ENCODE results near the gene ST6GALNAC6.
"Not testable (repeated sequence)": the region's sequence is repeated elsewhere in the genome, so short reads cannot be mapped to it uniquely, and the experiment has no call there.

Gene ST6GALNAC6

DNA sequence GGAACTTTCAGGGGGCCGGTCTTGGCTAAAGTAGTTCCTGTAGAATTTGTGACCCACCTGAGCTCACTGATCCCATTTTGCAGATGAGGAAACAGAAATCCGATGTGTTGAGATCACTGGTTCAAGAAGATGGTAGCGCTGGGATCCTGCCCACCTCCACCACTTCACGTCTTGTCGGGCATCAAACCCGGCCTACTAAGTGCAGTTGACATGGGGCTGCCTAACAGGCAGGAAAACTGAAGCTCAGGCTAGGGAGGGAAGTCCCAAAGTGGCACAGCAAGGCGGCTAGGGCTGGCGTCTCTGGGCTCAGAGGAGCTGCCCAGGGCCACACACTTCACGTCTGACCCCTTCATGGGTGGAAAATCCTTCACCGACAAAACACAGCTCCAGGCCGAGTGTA, 44.4 kb downstream of the ST6GALNAC6 start:
- DNase-seq: peak in 1 of 4 experiments; percentile 34

DNA sequence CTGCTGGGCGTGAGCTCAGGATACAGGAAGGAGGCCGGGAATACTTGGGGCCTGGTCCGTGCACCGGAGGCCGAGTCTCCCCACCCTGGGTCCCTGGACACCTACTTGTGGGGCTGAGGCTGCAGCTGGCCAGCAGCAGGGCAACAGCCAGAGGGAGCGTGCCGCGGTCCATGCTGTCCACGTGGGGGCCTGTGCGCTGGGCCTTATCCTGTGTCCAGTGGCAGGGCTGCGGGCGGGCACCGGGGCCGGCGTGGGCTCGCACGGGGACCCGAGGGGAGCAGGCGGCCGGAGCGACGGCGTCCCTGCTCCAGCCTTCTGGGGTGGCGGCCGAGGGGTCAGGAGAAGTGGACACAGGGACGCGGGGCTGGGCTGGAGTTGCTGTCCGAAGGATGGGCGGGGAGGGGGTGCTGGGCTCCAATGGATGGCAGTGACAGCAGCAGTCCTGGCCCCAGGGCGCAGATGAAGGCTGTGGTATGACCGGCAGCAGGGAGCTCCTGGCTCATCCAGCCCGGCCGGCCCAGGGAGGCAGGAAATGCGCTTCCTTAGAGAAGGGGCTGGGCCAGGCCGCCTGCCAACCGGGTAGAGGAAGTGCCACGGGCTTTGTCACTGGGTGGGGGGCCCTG, 45.1 kb downstream of the ST6GALNAC6 start, which contains the start of gene ENG:
ENG (minus strand) TSS at position 475 of the 623 bp plus-strand sequence; CDS start at position 172, 303 bp downstream.
- peak; percentile 67 to 88 (median 79) for DNase-seq

DNA sequence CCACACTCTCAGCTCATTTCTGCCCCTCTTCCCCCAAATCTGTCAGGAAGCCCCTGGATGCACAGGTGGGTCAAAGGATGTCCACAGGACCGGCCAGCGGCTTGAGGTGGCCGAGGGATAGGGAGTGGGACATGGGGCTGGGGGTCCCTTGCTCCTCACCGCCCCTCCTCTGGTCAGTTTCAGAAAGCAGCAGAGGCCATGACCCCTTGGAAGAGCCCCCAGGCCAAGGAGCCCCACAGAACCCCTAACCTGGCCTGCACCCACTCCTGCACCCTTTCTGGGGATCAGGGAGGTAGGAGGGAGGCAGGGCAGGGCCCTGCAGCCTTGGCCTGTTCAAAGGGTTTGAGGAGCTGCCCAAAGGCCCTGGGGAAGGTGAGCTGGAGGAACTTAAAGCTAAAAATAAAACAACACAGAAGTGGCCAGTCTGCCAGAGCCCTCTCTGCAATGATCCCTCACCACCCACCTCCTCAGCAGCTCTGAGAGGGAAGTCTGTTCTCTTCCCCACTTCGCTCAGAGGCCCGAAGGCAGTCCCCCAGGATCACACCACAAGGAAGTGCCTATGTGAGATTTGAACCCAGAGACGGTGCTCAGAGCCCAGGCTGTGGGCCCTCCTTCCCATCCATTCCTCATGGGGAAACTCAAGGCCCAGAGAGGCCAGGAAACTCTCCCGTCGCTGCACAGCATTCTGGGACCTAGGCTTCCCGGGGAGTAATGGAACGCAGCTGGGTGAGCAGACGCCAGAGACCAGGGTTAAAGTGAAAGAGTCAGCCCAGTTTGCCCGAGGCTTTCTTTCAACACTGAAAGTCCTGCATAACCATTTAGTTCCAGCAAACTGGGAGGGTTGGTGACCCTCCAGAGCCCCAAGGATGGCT, 45.9 kb downstream of the ST6GALNAC6 start:
- DNase-seq: peak; percentile 61 to 81 (median 76)

DNA sequence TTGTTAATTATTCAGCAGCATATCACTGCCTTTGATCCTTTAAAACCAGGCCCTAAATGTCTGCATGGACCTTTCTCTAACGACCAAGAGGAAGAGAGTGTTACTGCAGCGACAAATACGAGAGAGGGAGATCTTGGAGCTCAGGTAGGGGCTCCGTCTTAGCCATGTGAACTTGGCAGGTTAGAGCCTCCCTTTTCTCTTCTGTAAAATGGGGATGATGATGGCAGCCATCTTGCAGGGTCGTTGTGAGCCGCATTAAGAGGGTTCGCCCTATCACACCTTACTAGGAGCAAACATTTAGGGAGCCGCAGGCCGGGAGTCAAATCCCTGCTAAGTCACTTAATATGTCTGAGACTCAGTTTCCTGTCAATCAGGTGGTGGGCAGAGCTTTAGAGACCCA, 46.6 kb downstream of the ST6GALNAC6 start:
- DNase-seq: no peak

DNA sequence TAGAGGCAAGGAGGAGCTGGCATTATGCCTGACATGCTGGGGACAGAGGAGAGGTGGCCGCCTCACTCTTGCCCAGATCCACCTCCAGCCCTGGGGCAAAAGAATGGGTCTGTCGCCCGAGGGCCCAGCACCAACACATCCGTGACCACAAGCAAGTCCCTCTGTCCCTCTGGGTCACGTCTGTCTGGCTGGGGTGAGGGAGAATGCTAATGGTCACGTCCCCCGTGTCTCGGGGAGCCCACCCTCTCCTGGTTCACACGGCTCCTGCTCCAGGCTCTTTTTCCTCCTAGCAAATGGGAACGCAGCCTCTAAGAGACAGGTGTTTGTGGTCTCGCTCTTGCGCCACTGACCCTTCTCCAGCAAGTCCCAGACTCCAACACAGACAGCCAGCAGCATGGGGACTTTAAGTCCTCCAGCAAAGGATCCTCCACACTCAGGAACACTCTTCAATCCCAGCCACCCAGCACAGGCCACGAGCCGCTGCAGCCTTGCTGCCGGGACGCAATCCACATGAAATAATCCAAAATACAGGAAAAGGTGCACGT, 49.0 kb downstream of the ST6GALNAC6 start:
- no peak for DNase-seq

DNA sequence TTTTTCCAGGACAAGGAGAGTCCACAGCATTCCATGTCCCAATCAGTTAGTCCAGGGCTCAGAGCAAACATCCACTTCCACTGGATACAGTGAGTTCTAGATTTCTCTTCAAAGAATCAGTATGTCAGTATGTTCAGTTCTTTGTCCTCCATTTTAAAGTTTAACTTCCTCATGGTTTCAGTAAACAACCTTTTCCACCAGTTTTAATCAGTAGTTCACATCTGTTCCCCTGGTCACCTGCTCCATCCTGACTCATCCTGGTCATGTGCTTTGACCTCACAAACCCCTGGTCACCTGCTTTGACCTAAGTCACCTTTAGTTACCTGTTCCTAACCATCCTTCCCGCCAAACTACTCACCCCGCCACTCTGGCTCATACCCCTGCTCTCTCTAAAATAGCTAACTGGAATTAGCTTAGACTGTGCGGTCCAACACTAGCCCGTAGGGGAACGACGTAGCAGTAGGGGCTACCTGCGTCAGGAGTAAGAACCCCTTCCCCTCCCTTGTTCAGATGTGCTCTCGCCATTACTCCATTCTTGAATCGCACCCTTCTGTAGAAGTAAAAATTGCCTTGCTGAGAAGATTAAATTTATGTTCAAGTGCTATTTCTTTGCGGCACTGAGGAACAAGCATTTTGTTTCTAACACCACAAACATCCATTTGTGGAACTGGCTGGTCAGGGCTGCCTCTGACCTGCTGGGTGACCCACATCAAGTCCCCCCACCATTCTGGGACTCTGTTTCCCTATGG, 50.5 kb downstream of the ST6GALNAC6 start:
- peak in 1 of 4 experiments; percentile 23 for DNase-seq

DNA sequence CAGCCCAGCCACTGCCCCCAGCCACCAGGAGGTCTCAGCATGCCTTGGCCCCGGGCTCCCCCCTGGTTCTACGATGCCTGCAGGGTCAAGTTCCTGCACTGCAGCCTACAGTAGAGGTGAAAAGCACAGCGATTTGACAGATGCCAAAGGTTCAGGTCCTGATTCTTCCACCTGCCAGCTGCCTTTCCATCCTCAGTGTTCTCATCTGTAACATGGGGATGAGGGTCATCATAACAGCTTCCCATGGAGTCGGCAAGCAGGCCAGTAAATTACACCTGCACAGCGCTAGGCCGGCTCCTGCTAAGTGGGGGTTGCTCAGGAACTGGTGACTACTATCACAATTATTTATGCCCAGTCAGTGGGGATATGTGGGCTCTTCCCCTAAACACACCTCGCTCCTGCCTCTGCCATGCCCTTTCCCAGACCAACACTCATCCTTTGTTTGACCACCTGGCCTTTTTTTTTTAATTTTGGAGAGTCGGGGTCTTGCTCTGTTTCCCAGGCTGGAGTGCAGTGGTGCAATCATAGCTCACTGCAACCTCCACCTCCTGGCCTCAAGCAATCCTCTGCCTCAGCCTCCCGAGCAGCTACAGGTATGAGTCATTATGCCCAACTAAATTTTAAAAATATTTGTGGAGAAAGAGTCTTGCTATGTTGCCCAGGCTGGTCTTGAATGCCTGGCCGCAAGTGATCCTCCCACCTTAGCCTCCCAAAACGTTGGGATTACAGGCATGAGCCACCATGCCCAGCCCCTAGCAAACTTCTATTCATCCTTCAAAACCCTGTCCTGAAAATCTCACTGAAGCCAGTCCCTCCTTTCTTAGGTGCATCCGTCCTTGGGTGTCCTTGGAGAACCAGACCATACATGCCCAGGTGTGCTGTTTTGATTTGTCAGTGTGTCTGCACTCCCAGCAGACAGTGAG, 51.3 kb downstream of the ST6GALNAC6 start:
- DNase-seq: no peak

DNA sequence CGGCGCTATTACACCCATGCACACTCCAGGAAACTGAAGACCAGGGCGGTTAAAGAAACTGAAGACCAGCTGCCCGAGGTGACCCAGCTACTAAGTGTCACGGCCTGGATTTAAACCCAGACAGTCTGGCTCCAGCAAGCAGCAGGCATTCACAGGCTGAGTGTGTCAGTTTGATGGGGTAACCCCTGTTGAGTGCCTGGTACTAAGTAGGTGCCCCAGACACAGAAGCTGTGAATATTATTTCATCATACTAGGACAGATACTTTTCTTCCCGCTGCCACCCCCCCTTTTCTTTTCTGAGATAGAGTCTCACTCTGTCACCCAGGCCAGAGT, 52.3 kb downstream of the ST6GALNAC6 start:
- DNase-seq: peak in 3 of 4 experiments; percentile 36 to 50 (median 49)

DNA sequence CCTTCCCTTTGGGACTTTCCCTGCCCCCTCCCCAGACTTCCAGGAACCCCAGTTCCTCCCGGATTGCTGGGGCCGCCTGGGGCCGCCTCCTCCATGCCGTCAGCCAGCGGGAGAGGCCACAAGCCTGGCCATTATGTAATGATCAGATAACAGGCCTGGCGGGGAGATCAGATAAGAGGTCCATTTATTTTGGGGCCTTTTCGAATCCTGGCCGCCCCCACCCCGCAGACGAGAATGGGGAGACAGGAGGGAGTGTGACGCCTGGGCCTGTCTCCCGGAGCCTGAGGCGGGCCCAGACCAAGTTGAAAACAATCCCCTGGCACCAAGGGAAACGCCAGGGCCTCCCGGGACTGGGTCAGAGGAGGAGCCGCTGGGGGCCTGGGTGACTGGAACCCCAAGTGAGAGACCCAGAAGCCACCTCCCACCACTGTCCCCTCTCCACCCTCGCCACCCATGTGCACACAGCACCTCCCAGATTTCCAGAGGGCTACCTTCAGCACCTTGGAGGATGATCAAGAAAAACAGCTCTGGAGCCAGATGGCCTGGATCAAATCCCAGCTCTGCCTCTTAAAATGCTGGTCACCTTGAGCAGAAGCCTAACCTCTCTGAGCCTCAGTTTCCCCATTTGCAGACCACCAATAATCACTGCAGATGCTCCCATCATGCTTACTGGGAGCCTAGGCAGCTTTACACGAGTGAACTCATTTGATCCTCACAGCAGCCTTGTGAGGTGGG, 52.8 kb downstream of the ST6GALNAC6 start:
- DNase-seq: no peak

DNA sequence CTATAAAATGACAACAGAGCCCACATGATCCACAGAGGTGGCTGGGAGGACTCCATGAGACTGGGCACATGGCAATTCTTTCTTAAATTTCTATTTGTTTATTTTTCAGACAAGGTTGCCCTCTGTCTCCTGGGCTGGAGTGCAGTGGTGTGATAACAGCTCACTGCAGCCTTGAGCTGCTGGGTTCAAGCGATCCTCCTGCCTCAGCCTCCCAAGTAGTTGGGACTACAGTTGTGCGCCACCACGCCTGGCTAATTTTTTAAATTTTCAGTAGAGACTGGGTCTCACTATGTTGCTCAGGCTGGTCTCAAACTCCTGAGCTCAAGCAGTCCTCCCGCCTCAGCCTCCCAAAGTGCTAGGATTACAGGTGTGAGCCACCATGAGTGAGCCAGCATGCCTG, 53.8 kb downstream of the ST6GALNAC6 start:
- not testable (repeated sequence) for DNase-seq

DNA sequence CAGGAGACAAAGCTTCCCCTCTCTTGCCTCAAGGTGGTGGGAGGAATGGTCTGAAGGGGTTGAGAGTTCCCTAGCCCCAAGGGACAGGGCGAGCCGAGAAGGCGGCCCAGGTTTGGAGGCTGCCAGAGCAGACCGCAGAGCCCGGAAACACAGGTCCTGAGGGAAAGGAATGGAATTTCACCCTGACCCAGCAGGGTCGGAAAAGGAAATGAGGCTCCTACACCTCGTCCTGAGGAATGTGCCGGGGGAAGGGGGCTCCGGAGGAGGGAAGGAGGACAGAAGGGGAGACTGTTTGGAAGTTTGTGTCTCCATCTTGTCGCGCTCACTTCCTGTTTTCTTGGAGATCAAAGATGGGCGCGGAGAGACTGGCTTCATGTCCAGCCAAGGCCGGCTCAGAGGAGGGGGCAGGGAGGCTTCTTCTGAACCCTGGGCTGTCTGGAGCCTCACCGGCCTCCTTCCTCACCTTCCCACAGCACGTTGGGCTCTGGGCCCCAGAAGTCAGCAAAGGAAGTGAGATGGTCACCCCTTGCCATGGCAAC, 54.5 kb downstream of the ST6GALNAC6 start:
- DNase-seq: no peak

DNA sequence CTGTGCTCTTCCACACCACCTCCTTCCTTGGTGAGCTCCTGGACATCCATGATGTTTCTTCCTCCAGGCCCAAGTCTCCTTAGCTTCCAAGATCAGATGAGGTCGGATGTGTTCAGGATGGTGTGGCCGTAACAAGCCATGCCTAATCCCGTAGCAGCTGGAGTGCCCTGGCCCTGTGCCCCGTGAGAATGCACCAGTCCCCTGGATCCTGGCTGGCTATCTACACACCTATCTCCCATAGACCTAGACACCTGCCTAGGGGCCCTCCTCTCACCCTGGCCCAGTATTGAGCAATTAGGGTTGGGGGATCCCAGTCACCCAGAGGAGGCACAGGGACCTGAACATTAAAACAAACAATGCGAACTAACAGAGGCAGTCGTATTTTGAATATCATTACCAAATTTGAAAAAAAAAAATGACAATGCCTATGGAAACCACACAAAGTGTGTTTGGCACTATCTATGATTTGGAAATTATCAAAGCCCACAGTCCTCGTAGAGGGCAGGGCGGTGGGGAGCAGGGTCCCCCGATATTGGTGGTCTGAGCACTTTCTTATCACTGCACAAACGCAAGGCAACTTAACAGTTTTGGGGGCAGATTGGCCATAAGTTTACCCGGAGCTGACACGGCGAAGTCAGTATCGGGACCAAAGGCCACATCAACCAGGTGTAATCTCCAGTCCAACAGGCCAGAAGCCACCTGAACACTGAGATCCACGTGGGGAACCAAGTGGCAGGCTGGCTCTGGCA, 58.1 kb downstream of the ST6GALNAC6 start:
- no peak for DNase-seq

DNA sequence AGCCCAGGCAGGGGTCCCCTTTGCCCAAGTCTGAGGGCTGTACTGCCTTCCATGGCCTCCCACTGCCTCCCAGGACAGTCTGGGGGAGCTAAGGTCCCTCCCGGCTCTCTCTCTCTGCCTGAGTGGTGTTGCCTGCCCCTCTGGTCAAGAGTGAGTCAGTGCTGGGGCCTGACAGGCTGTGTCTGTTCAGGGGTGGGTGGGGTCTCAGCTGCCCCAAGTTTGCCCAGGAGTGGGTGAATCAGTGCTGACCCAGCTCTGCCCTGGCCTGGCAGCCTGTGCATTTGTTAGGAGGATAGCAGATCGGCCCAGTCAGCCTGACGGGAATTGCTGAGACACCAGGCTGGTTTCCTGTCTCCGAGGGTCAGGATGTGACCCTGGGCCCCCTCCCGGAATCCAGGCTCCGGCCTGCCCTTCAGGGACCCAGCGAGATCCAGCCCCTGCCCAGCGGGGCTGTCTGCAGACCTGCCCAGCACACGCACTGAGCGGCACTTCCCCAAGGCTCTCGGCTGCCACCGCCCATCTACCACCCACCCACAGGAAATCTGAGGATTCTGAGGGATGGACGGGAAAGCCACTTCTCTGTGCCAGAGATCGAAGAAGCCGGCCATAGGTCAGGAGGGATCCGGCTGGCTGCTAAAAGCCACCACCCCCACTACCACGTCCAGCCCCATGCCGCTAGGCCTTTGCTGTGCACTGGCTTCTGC, 60.9 kb downstream of the ST6GALNAC6 start:
- DNase-seq: peak; percentile 94 to 98 (median 96)

DNA sequence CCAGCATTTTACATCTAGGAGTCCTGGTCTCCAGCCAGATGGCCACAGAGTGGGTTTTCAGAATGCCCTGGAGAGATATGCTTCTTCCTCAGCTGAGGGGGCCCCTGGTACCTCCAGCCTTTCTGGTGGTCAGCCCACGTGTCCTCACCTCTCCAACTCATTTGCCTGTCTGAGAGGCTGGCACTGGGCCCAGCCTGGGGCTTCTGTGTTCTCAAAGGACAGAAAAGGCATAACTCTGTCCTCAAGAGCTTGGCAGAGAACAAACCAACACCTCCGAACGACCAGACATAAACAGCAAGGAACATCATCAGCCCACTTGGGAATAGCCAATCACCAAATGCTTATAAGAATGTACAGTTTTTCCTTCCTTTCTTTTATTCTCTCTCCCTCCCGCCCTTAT, 62.1 kb downstream of the ST6GALNAC6 start:
- DNase-seq: no peak

DNA sequence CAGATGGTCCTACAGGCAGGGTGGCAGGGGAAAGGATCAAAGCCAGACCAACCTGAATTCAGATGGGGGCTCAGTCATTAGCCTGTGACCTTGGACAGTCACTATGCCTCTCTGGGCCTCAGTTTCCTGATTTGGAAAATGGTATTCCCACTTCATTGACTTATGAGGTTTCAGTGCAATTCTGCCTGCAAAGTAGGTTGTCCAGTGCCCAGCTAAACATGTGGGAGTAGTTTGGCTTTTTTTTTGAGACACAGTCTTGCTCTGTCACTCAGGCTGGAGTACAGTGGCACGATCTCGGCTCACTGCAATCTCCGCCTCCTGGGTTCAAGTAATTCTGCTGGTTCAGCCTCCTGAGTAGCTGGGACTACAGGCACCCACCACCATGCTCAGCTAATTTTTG, 62.8 kb downstream of the ST6GALNAC6 start:
- peak in 3 of 4 experiments; percentile 52 to 62 (median 61) for DNase-seq

DNA sequence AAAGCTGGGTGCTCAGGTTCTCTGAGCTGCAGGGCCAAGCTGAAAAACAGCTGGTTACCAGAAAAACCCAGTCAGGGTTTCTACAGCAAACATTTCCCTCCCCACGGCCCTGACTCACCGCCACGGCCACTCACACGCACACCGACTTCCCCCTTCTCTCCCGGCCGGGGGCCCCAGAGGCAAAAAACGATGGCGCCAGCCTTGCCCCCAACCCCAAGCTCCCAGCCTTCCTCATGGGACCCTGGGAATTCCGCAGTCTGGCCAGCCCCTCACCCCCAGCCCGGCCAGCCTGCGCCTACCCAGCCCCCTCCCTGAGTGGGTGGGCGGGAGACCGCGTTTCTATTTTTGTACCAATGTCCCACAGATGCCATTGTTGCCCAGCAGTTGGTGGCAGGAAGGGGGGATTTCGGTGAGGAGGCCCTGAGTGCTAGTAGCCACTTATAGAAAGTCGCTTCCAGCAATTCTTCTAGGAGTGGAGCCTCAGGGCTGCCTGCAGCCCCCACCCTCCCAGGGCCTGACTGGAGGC, 63.3 kb downstream of the ST6GALNAC6 start:
- peak; percentile 92 to 96 (median 96) for DNase-seq

Measured in suppressor macrophage (primary cell).